Endothelial cell of umbilical vein (primary cell): Measurements from ENCODE around the gene ZNF428.

Experiments
- CTCF ChIP-seq, 2 donors: IDR thresholded peaks; 1 replicate in 1 of 2; 2 replicates in 1 of 2; pipeline ENCODE4 v1.5.1; 2011; ENCODE audit warnings: low read length in 2 of 2, mild to moderate bottlenecking in 2 of 2, moderate library complexity in 2 of 2, control low read depth in 1 of 2, inconsistent platforms in 1 of 2, low read depth in 1 of 2; ENCODE audit not compliant: insufficient read depth in 1 of 2; ENCODE audit errors: extremely low read depth in 1 of 2
- EZH2 ChIP-seq: IDR thresholded peaks from 2 replicates; pipeline ENCODE4 v1.6.1; 2012; ENCODE audit warnings: borderline replicate concordance, low read depth, mild to moderate bottlenecking, moderate library complexity, low read length, inconsistent platforms; ENCODE audit not compliant: severe bottlenecking
- GATA2 ChIP-seq: IDR thresholded peaks from 2 replicates; pipeline ENCODE4 v1.7.0; 2011; ENCODE audit warnings: low read depth, mild to moderate bottlenecking, moderate library complexity, mixed read lengths, low read length; ENCODE audit not compliant: insufficient read length, insufficient read depth
- MAX ChIP-seq: IDR thresholded peaks from 2 replicates; pipeline ENCODE4 v1.6.1; 2011; ENCODE audit not compliant: insufficient read depth, insufficient read length
- MYC ChIP-seq: IDR thresholded peaks from one replicate; pipeline ENCODE4 v1.6.1; 2011; ENCODE audit warnings: mild to moderate bottlenecking, low read depth, low read length
- POLR2A ChIP-seq: IDR thresholded peaks from 2 replicates; pipeline ENCODE4 v1.6.1; 2012; ENCODE audit warnings: low read depth, mild to moderate bottlenecking, control low read depth, low read length
- POLR2AphosphoS5 ChIP-seq: IDR thresholded peaks from 2 replicates; pipeline ENCODE4 v1.6.1; 2012; ENCODE audit warnings: low read depth, mild to moderate bottlenecking, control low read depth, low read length, moderate library complexity; ENCODE audit not compliant: insufficient read depth

- TF ChIP-seq POLR2A (no peak), MAX (no peak), CTCF (IDR thresholded peaks at IDR 0.05; ENCODE audit: extremely low read depth in 1 of 2, insufficient read depth in 1 of 2, low read depth in 1 of 2, low read length in 2 of 2) (no peak), EZH2 (peak; percentile 85), MYC (no peak), POLR2AphosphoS5 (no peak), GATA2 (no peak)
These were observed 19.6 kb upstream of the ZNF428 start for GRCh38 chr19:43638995-43639518.
